ENCODE results near the gene NRP2. TPM values are rescaled to one million over a fixed set of nuclear protein-coding genes. Genes with fewer than 3 reads are reported as not detected.

The NRP2 gene
- total RNA-seq, 1 experiment from 2014 or later, result 69.1 TPM

- no peak for DNase-seq (ENCODE audit: low read depth)
- in situ Hi-C loops (cut with HindIII; ENCODE audit: low pct_unique_long_range_greater_than_20kb, low sequenced_read_pairs), result no loop called here
These were observed 58.1 kb downstream of the NRP2 start for GRCh38 chr2:205740381-205740780.

GRCh38 chr2:205741256-205741978 is 59.1 kb downstream of the NRP2 start:
- DNase-seq (ENCODE audit: low read depth), result no peak
- in situ Hi-C loops (cut with HindIII; ENCODE audit: low pct_unique_long_range_greater_than_20kb, low sequenced_read_pairs), result no loop called here

- DNase-seq (ENCODE audit: low read depth), result no peak
- in situ Hi-C loops (cut with HindIII; ENCODE audit: low pct_unique_long_range_greater_than_20kb, low sequenced_read_pairs), result no loop called here
These were observed 60.8 kb downstream of the NRP2 start for GRCh38 chr2:205743137-205743536.

- DNase-seq (ENCODE audit: low read depth), result no peak
- in situ Hi-C loops (cut with HindIII; ENCODE audit: low pct_unique_long_range_greater_than_20kb, low sequenced_read_pairs), result no loop called here
These were observed 61.8 kb downstream of the NRP2 start for GRCh38 chr2:205744074-205744591.

GRCh38 chr2:205745661-205746419 is 63.5 kb downstream of the NRP2 start:
- in situ Hi-C loops (cut with HindIII; ENCODE audit: low pct_unique_long_range_greater_than_20kb, low sequenced_read_pairs), result no loop called here
- no peak for DNase-seq (ENCODE audit: low read depth)

- no peak for DNase-seq (ENCODE audit: low read depth)
- in situ Hi-C loops (cut with HindIII; ENCODE audit: low pct_unique_long_range_greater_than_20kb, low sequenced_read_pairs), result no loop called here
These were observed 64.1 kb downstream of the NRP2 start for GRCh38 chr2:205746420-205746785.

- DNase-seq (ENCODE audit: low read depth), result peak; percentile 47
- in situ Hi-C loops (cut with HindIII; ENCODE audit: low pct_unique_long_range_greater_than_20kb, low sequenced_read_pairs), result no loop called here
These were observed 65.6 kb downstream of the NRP2 start for GRCh38 chr2:205747829-205748386.

- DNase-seq (ENCODE audit: low read depth), result peak; percentile 81
- in situ Hi-C loops (cut with HindIII; ENCODE audit: low pct_unique_long_range_greater_than_20kb, low sequenced_read_pairs), result no loop called here
These were observed 66.3 kb downstream of the NRP2 start for GRCh38 chr2:205748639-205749038.

- in situ Hi-C loops (cut with HindIII; ENCODE audit: low pct_unique_long_range_greater_than_20kb, low sequenced_read_pairs), result no loop called here
- no peak for DNase-seq (ENCODE audit: low read depth)
These were observed 66.8 kb downstream of the NRP2 start for GRCh38 chr2:205749078-205749477.

GRCh38 chr2:205750797-205751196 is 68.5 kb downstream of the NRP2 start:
- in situ Hi-C loops (cut with HindIII; ENCODE audit: low pct_unique_long_range_greater_than_20kb, low sequenced_read_pairs), result loop anchor here (5.0 kb wide), 1 partner anchor 48 kb away; no protein-coding TSS in a partner anchor
- DNase-seq (ENCODE audit: low read depth), result no peak

GRCh38 chr2:205751569-205752031 is 69.3 kb downstream of the NRP2 start:
- no peak for DNase-seq (ENCODE audit: low read depth)
- in situ Hi-C loops (cut with HindIII; ENCODE audit: low pct_unique_long_range_greater_than_20kb, low sequenced_read_pairs), result loop anchor here (5.0 kb wide), 1 partner anchor 49 kb away; no protein-coding TSS in a partner anchor

GRCh38 chr2:205752296-205752820 is 70.1 kb downstream of the NRP2 start:
- no peak for DNase-seq (ENCODE audit: low read depth)
- in situ Hi-C loops (cut with HindIII; ENCODE audit: low pct_unique_long_range_greater_than_20kb, low sequenced_read_pairs), result loop anchor here (5.0 kb wide), 1 partner anchor 50 kb away; no protein-coding TSS in a partner anchor

- in situ Hi-C loops (cut with HindIII; ENCODE audit: low pct_unique_long_range_greater_than_20kb, low sequenced_read_pairs), result loop anchor here (5.0 kb wide), 1 partner anchor 51 kb away; no protein-coding TSS in a partner anchor
- DNase-seq (ENCODE audit: low read depth), result no peak
These were observed 70.6 kb downstream of the NRP2 start for GRCh38 chr2:205752924-205753323.

- in situ Hi-C loops (cut with HindIII; ENCODE audit: low pct_unique_long_range_greater_than_20kb, low sequenced_read_pairs), result loop anchor here (5.0 kb wide), 1 partner anchor 52 kb away; no protein-coding TSS in a partner anchor
- peak; percentile 27 for DNase-seq (ENCODE audit: low read depth)
These were observed 72.1 kb downstream of the NRP2 start for GRCh38 chr2:205754285-205754923.

GRCh38 chr2:205754924-205755321 is 72.6 kb downstream of the NRP2 start:
- in situ Hi-C loops (cut with HindIII; ENCODE audit: low pct_unique_long_range_greater_than_20kb, low sequenced_read_pairs), result loop anchor here (5.0 kb wide), 1 partner anchor 53 kb away; no protein-coding TSS in a partner anchor
- peak; percentile 95 for DNase-seq (ENCODE audit: low read depth)

GRCh38 chr2:205755923-205756322 is 73.6 kb downstream of the NRP2 start:
- in situ Hi-C loops (cut with HindIII; ENCODE audit: low pct_unique_long_range_greater_than_20kb, low sequenced_read_pairs), result no loop called here
- DNase-seq (ENCODE audit: low read depth), result no peak

GRCh38 chr2:205757271-205757670 is 75.0 kb downstream of the NRP2 start:
- in situ Hi-C loops (cut with HindIII; ENCODE audit: low pct_unique_long_range_greater_than_20kb, low sequenced_read_pairs), result no loop called here
- DNase-seq (ENCODE audit: low read depth), result no peak

- in situ Hi-C loops (cut with HindIII; ENCODE audit: low pct_unique_long_range_greater_than_20kb, low sequenced_read_pairs), result no loop called here
These were observed 75.8 kb downstream of the NRP2 start for GRCh38 chr2:205758051-205758450.

More at GRCh38 chr2:205758051-205758450, 75.8 kb downstream of the NRP2 start:
- no peak for DNase-seq (ENCODE audit: low read depth)
